Body of pancreas (tissue), 4 donors: ENCODE data around the gene RAB11FIP4.

Source experiments
- POLR2A ChIP-seq, 3 donors: fragments of 450-650 bp; IDR thresholded peaks; one replicate each; pipeline ENCODE4 v1.6.1; 2016; ENCODE audit warnings: antibody characterized with exemption in 3 of 3, mild to moderate bottlenecking in 2 of 3
- TF ChIP-seq, protein P1 (sequence below), 7 experiments: fragments of 450-650 bp in 4 of 7; fragments of 200-600 bp in 3 of 7; sonication (generic) in 3 of 7; IDR thresholded peaks; one replicate each; pipeline ENCODE4 v1.5.1; 2016 to 2019; ENCODE audit warnings: antibody characterized with exemption in 7 of 7

DNA sequence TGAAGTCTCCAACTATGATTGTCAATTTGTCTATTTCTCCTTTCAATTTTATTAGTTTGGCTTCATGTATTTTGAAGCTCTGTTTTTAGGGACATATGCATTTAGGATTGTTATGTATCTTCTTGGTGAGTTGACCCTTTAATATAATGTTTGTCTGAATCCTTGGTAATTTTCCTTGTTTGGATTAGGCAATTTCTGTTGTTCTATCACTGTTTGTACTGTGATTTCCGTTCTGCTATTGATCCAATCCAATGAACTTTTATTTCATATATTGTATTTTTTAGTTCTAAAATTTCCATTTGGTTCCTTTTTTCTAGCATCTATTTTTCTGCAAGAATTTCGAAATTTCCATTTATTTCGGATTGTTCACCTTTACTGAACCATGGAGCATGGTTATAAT lies 31.0 kb downstream of the RAB11FIP4 start:
- TF ChIP-seq, protein P1, sequence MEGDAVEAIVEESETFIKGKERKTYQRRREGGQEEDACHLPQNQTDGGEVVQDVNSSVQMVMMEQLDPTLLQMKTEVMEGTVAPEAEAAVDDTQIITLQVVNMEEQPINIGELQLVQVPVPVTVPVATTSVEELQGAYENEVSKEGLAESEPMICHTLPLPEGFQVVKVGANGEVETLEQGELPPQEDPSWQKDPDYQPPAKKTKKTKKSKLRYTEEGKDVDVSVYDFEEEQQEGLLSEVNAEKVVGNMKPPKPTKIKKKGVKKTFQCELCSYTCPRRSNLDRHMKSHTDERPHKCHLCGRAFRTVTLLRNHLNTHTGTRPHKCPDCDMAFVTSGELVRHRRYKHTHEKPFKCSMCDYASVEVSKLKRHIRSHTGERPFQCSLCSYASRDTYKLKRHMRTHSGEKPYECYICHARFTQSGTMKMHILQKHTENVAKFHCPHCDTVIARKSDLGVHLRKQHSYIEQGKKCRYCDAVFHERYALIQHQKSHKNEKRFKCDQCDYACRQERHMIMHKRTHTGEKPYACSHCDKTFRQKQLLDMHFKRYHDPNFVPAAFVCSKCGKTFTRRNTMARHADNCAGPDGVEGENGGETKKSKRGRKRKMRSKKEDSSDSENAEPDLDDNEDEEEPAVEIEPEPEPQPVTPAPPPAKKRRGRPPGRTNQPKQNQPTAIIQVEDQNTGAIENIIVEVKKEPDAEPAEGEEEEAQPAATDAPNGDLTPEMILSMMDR (IDR thresholded peaks at IDR 0.05) = no peak
- TF ChIP-seq POLR2A (IDR thresholded peaks at IDR 0.05) = no peak
